ENCODE results near the gene EIF3C. TPM values are rescaled to one million over a fixed set of nuclear protein-coding genes. Genes with fewer than 3 reads are reported as not detected.
"Not testable (repeated sequence)": the region's sequence is repeated elsewhere in the genome, so short reads cannot be mapped to it uniquely, and the experiment has no call there.

EIF3C gene
- polyA plus RNA-seq, 1 donor, result 397 TPM

DNA sequence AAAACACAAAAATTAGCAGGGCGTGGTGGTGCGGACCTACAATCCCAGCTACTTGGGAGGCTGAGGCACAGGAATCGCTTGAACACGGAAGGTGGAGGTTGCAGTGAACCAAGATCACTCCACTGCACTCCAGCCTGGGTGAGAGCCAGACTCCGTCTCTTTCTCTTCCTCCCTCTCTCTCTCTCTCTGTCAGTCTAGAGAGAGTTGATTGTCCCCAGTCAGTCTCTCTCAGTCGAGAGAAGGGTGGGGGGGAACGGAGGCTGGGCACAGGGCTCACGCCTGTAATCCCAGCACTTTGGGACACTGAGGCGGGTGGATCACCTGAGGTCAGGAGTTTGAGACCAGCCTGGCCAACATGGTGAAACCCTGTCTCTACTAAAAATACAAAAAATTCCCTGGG is 30.0 kb downstream of the EIF3C start:
- not testable (repeated sequence) for H3K36me3 ChIP-seq (ENCODE audit: control insufficient read depth, insufficient read depth, low read length); H3K4me3 ChIP-seq (ENCODE audit: low read length); H3K27ac ChIP-seq (ENCODE audit: low read length); H3K9me3 ChIP-seq (ENCODE audit: control insufficient read depth, low read depth, low read length); DNase-seq; H3K27me3 ChIP-seq (ENCODE audit: control insufficient read depth, insufficient read depth, low read length); H3K4me1 ChIP-seq (ENCODE audit: control insufficient read depth, insufficient read depth, low read length)
- no CpG with 5 or more reads among the region's 9 CpGs for WGBS (ENCODE audit: insufficient coverage, low lambda C conversion rate)

DNA sequence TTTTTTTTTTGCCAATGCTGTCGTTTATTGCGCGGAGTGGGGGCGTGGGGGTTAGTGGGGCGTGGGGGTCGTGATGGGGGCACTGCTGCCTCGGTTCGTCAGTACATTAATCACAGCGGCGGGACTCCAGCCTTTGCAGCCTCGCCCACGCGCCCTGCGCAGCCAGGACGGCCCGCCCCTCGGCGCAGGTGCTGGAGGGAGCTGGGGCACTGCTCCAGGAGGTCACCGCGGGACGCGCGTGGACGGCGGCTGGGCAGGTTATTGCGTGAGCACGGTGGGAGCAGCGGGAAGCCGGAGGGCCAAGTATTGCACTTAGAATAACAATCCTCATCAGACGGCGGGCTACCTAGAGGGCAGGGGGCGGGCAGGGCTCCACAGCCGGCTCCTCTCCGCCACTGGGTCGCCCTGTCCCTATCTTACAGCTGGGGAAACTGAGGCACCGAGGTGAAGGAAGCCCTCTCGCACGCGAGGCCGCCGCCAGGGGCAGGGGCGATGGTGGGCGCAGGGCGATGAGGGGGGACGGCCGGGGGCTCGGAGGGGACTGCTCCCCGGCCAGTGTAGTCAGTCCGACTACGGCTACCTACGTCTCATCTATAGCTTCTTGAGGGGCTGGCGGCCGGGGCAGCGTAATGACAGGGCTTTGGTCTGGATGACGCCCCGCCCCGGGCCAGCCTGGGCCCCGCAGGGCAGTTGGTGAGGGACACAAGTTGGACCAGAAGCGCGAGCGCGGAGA is 35.5 kb downstream of the EIF3C start:
- not testable (repeated sequence) for H3K4me1 ChIP-seq (ENCODE audit: control insufficient read depth, insufficient read depth, low read length); DNase-seq; H3K27me3 ChIP-seq (ENCODE audit: control insufficient read depth, insufficient read depth, low read length); H3K9me3 ChIP-seq (ENCODE audit: control insufficient read depth, low read depth, low read length); H3K27ac ChIP-seq (ENCODE audit: low read length); H3K4me3 ChIP-seq (ENCODE audit: low read length); H3K36me3 ChIP-seq (ENCODE audit: control insufficient read depth, insufficient read depth, low read length)
- WGBS (ENCODE audit: insufficient coverage, low lambda C conversion rate), result no CpG with 5 or more reads among the region's 62 CpGs

DNA sequence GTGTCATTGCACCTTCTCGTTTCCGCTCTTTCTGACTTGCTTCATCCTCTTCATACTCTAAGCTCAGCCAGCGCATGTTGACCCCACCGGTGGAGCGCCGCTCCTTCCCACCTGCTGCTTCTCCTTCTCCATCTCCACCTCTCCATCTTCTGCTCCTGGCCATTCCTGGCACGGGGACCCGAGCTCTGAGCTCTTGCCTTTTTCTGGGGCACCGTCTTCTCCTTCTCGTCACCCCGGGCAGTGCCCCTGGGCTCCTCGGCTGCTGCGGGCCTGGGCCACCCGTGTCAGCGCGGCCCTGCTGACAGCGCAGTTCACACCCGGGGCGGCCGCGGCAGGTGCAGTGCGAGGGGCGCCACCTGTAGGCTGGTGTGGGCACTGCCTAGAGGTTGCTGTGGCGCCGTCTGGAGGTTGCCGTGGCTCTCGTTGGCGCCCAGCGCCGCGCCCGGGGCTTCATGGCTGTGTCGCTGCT is 38.8 kb downstream of the EIF3C start:
- DNase-seq; H3K4me1 ChIP-seq (ENCODE audit: control insufficient read depth, insufficient read depth, low read length); H3K9me3 ChIP-seq (ENCODE audit: control insufficient read depth, low read depth, low read length); H3K27me3 ChIP-seq (ENCODE audit: control insufficient read depth, insufficient read depth, low read length); H3K27ac ChIP-seq (ENCODE audit: low read length); H3K4me3 ChIP-seq (ENCODE audit: low read length); H3K36me3 ChIP-seq (ENCODE audit: control insufficient read depth, insufficient read depth, low read length): not testable (repeated sequence)
- WGBS (ENCODE audit: insufficient coverage, low lambda C conversion rate), result 80% methylated on average over 2 of the region's 33 CpGs

DNA sequence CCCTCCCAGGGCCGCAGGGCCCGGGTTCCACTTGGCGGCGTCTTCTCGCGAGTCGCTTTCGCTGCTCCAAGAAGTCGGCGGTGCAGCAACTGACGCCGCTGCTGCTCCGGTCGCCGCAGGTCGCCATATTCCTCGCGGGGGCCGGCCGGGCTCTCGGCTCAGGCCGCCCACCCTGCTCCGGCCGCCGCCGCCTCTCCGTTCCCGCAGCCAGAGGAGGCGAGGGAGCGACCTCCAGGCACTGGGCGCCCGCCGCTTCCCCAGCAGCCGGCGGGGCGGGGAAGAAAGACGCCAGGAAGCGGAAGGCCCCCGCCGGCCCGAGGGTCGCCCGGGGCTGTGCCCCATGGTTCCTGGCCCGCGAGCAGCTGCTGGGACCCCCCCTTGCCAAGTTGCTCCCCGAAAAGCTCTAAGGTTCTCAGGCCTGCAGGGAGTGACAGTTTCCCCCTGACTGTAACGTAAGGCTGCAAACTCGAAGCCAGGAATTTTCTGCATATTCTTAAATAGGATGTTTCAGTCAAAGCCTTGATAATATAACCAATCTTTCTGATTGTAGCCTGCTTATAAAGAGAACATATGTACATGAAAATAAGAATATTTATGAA is 39.3 kb downstream of the EIF3C start:
- WGBS (ENCODE audit: insufficient coverage, low lambda C conversion rate), result no CpG with 5 or more reads among the region's 48 CpGs
- not testable (repeated sequence) for H3K27ac ChIP-seq (ENCODE audit: low read length); H3K36me3 ChIP-seq (ENCODE audit: control insufficient read depth, insufficient read depth, low read length); H3K9me3 ChIP-seq (ENCODE audit: control insufficient read depth, low read depth, low read length); H3K4me3 ChIP-seq (ENCODE audit: low read length); H3K4me1 ChIP-seq (ENCODE audit: control insufficient read depth, insufficient read depth, low read length); DNase-seq; H3K27me3 ChIP-seq (ENCODE audit: control insufficient read depth, insufficient read depth, low read length)

DNA sequence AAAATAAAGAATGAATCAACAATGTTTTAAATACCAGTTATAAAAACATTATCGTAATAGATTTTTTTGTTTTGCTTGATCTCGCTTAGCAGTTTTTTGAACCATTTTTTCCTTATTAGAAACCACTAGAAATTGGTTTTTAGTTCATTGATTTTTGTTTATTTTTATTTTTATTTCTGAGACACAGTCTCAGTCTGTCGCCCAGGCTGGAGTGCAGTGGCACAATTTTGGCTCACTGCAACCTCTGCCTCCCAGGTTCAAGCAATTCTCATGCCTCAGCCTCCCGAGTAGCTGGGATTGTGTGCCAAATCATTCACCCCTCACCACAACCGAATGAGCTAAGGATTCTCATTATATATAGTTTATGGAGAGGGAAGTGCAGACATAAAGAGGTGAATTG is 40.2 kb downstream of the EIF3C start, which contains the start of gene NPIPB9:
NPIPB9 (plus strand) TSS at position 301 of the 400 bp plus-strand sequence.
- DNase-seq; H3K9me3 ChIP-seq (ENCODE audit: control insufficient read depth, low read depth, low read length); H3K36me3 ChIP-seq (ENCODE audit: control insufficient read depth, insufficient read depth, low read length); H3K27me3 ChIP-seq (ENCODE audit: control insufficient read depth, insufficient read depth, low read length); H3K4me3 ChIP-seq (ENCODE audit: low read length); H3K27ac ChIP-seq (ENCODE audit: low read length); H3K4me1 ChIP-seq (ENCODE audit: control insufficient read depth, insufficient read depth, low read length): not testable (repeated sequence)
- WGBS (ENCODE audit: insufficient coverage, low lambda C conversion rate), result no CpG with 5 or more reads among the region's 5 CpGs

DNA sequence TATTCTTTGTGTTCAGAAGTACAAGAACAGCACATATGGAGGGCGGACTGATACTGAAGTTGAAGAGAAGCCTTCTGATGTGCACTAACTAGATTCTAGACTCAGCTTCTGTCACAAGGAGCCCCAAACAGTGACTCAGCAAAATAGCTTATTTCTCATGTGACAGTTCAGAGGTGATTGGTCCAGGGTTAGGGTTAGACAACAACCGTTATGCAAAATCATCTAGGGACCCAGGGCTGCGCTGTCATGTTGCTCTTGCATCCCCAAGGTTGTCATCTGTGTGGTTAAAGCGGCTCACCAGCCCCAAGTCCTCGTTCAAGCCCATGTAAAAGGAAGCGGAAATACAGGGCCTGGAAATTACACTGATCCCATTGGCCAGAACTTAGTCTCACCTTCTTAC is 70.4 kb downstream of the EIF3C start:
- H3K4me1 ChIP-seq (ENCODE audit: control insufficient read depth, insufficient read depth, low read length); DNase-seq; H3K27me3 ChIP-seq (ENCODE audit: control insufficient read depth, insufficient read depth, low read length); H3K9me3 ChIP-seq (ENCODE audit: control insufficient read depth, low read depth, low read length); H3K27ac ChIP-seq (ENCODE audit: low read length); H3K36me3 ChIP-seq (ENCODE audit: control insufficient read depth, insufficient read depth, low read length); H3K4me3 ChIP-seq (ENCODE audit: low read length): not testable (repeated sequence)
- no CpG with 5 or more reads among the region's 6 CpGs for WGBS (ENCODE audit: insufficient coverage, low lambda C conversion rate)

DNA sequence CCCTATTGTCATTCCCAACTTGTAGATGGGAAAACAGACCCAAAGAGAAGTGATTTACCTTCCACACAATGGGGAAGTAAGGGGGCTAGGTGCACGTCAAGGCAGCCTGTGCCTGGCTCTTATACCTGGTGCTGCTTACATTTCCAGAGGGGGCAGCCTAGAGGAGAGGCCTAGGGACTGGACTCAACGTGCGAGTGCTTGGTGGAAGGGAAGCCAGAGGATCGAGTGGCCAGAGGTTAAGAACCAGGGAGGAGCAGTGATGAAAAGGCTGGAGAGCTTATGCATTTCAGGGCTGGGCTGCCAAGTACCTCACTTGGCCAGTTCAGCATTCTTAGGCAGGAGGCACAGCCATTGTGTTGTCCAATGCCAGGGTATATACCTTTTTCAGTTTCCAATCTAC is 71.1 kb downstream of the EIF3C start:
- H3K4me1 ChIP-seq (ENCODE audit: control insufficient read depth, insufficient read depth, low read length); H3K9me3 ChIP-seq (ENCODE audit: control insufficient read depth, low read depth, low read length); DNase-seq; H3K27me3 ChIP-seq (ENCODE audit: control insufficient read depth, insufficient read depth, low read length); H3K27ac ChIP-seq (ENCODE audit: low read length); H3K4me3 ChIP-seq (ENCODE audit: low read length); H3K36me3 ChIP-seq (ENCODE audit: control insufficient read depth, insufficient read depth, low read length): not testable (repeated sequence)
- no CpG with 5 or more reads among the region's 4 CpGs for WGBS (ENCODE audit: insufficient coverage, low lambda C conversion rate)

Other genes with a start within 250 kb of the EIF3C start
- gene NPIPB7, start 239.1 kb upstream of the EIF3C start, polyA plus RNA-seq, result 0.48 TPM
- 51.9 TPM for gene CLN3, start 219.4 kb upstream of the EIF3C start, polyA plus RNA-seq
- 8.2 TPM for gene APOBR, start 216.8 kb upstream of the EIF3C start, polyA plus RNA-seq
- 0.21 TPM for gene IL27, start 204.6 kb upstream of the EIF3C start, polyA plus RNA-seq
- 16.0 TPM for gene NUPR1, start 172.5 kb upstream of the EIF3C start, polyA plus RNA-seq
- 24.8 TPM for gene SGF29, start 157.5 kb upstream of the EIF3C start, polyA plus RNA-seq
- gene SULT1A2, start 114.4 kb upstream of the EIF3C start, polyA plus RNA-seq, result 5.7 TPM
- gene SULT1A1, start 101.4 kb upstream of the EIF3C start, polyA plus RNA-seq, result 67.5 TPM
- 2.5 TPM for gene NPIPB8, start 73.4 kb upstream of the EIF3C start, polyA plus RNA-seq
- 4.4 TPM for gene NPIPB9, start 40.3 kb downstream of the EIF3C start, polyA plus RNA-seq
- 130 TPM for gene ATXN2L, start 111.5 kb downstream of the EIF3C start, polyA plus RNA-seq
- 157 TPM for gene TUFM, start 134.9 kb downstream of the EIF3C start, polyA plus RNA-seq
- 81.0 TPM for gene SH2B1, start 152.4 kb downstream of the EIF3C start, polyA plus RNA-seq
- 4.1 TPM for gene ATP2A1, start 167.0 kb downstream of the EIF3C start, polyA plus RNA-seq
- gene RABEP2, start 213.8 kb downstream of the EIF3C start, polyA plus RNA-seq, result 30.6 TPM
- gene CD19, start 220.5 kb downstream of the EIF3C start, polyA plus RNA-seq, result 1.0 TPM
- gene NFATC2IP, start 239.5 kb downstream of the EIF3C start, polyA plus RNA-seq, result 58.8 TPM

Measured in large intestine (tissue), 3 donors.